Type B pancreatic cell (in vitro differentiated cells): ENCODE measurements around the gene PRDM9. TPM values are rescaled to one million over a fixed set of nuclear protein-coding genes. Genes with fewer than 3 reads are reported as not detected.
"Not testable (repeated sequence)": the region's sequence is repeated elsewhere in the genome, so short reads cannot be mapped to it uniquely, and the experiment has no call there.

Experiments
- DNase-seq: peaks from one replicate; pipeline ENCODE4 v3.0.0; 2021; ENCODE audit warnings: mixed read lengths; ENCODE audit not compliant: unreplicated experiment; ENCODE audit errors: extremely low spot score
- H3K27ac Mint-ChIP-seq: 2 replicates; pipeline ENCODE4 v1.8.0; 2021; ENCODE audit warnings: mild to moderate bottlenecking, mixed read lengths
- H3K27me3 Mint-ChIP-seq: 2 replicates; pipeline ENCODE4 v1.8.0; 2021; ENCODE audit warnings: mixed read lengths
- H3K36me3 Mint-ChIP-seq: 2 replicates; pipeline ENCODE4 v1.8.0; 2021; ENCODE audit warnings: mixed read lengths
- H3K4me1 Mint-ChIP-seq: one replicate; pipeline ENCODE4 v1.8.0; 2021; ENCODE audit warnings: mixed read lengths; ENCODE audit not compliant: unreplicated experiment
- H3K4me3 Mint-ChIP-seq: 2 replicates; pipeline ENCODE4 v1.8.0; 2021; ENCODE audit warnings: mild to moderate bottlenecking, mixed read lengths
- H3K9me3 Mint-ChIP-seq: 2 replicates; pipeline ENCODE4 v1.8.0; 2021; ENCODE audit warnings: mixed read lengths
- CTCF ChIP-seq: fragments of 200-600 bp; sonication (generic); conservative IDR thresholded peaks from 2 replicates; pipeline ENCODE4 v1.5.0; 2021; ENCODE audit warnings: antibody characterized with exemption, mild to moderate bottlenecking
- total RNA-seq: library from RNA; stranded (reverse); gene quantifications from 2 replicates; pipeline ENCODE4 v1.2.1, GENCODE V29; 2021; ENCODE audit warnings: low replicate concordance

Gene PRDM9
- total RNA-seq, 1 donor from 2014 or later = not detected

- Mint-ChIP-seq H3K4me3 (no peak overlapping the region), H3K4me1 (no peaks in the 10 kb centered on the region)
- DNase-seq = no peak
Measured at GRCh38 chr5:23473915-23474314, 33.5 kb upstream of the PRDM9 start.

GRCh38 chr5:23474315-23474714 lies 33.1 kb upstream of the PRDM9 start:
- Mint-ChIP-seq H3K4me3 (no peak overlapping the region), H3K27me3 (no peaks in the 10 kb centered on the region), H3K9me3 (no peaks in the 10 kb centered on the region), H3K36me3 (no peaks in the 10 kb centered on the region), H3K4me1 (no peaks in the 10 kb centered on the region), H3K27ac (no peak overlapping the region)
- no peak for TF ChIP-seq CTCF
- DNase-seq = no peak

More at GRCh38 chr5:23473915-23474314, 33.5 kb upstream of the PRDM9 start:
- Mint-ChIP-seq H3K27me3 (no peaks in the 10 kb centered on the region), H3K36me3 (no peaks in the 10 kb centered on the region), H3K9me3 (no peaks in the 10 kb centered on the region), H3K27ac (no peak overlapping the region)
- TF ChIP-seq CTCF = no peak

GRCh38 chr5:23476580-23476979 lies 30.8 kb upstream of the PRDM9 start:
- DNase-seq = no peak
- no peak overlapping the region for H3K4me3 Mint-ChIP-seq
- no peaks in the 10 kb centered on the region for H3K27me3 Mint-ChIP-seq
- no peaks in the 10 kb centered on the region for H3K36me3 Mint-ChIP-seq
- TF ChIP-seq CTCF = no peak
- H3K27ac Mint-ChIP-seq = no peak overlapping the region
- H3K9me3 Mint-ChIP-seq = no peaks in the 10 kb centered on the region
- H3K4me1 Mint-ChIP-seq = no peaks in the 10 kb centered on the region

GRCh38 chr5:23482642-23483041 lies 24.8 kb upstream of the PRDM9 start:
- Mint-ChIP-seq H3K27me3 (no peaks in the 10 kb centered on the region), H3K9me3 (no peaks in the 10 kb centered on the region), H3K4me1 (no peaks in the 10 kb centered on the region), H3K27ac (no peak overlapping the region), H3K36me3 (no peaks in the 10 kb centered on the region), H3K4me3 (no peak overlapping the region)
- no peak for DNase-seq
- TF ChIP-seq CTCF = no peak

GRCh38 chr5:23483090-23483489 lies 24.3 kb upstream of the PRDM9 start:
- Mint-ChIP-seq H3K27me3 (no peaks in the 10 kb centered on the region), H3K36me3 (no peaks in the 10 kb centered on the region), H3K27ac (no peak overlapping the region), H3K4me1 (no peaks in the 10 kb centered on the region), H3K9me3 (no peaks in the 10 kb centered on the region), H3K4me3 (no peak overlapping the region)
- no peak for TF ChIP-seq CTCF
- DNase-seq = no peak

GRCh38 chr5:23484096-23484495 lies 23.3 kb upstream of the PRDM9 start:
- no peak for DNase-seq
- H3K36me3 Mint-ChIP-seq = no peaks in the 10 kb centered on the region
- H3K4me3 Mint-ChIP-seq = no peak overlapping the region
- no peaks in the 10 kb centered on the region for H3K9me3 Mint-ChIP-seq
- H3K27me3 Mint-ChIP-seq = no peaks in the 10 kb centered on the region
- no peak for TF ChIP-seq CTCF
- H3K4me1 Mint-ChIP-seq = no peaks in the 10 kb centered on the region
- no peak overlapping the region for H3K27ac Mint-ChIP-seq

- not testable (repeated sequence) for H3K27me3 Mint-ChIP-seq, H3K4me3 Mint-ChIP-seq, H3K27ac Mint-ChIP-seq, H3K36me3 Mint-ChIP-seq, H3K9me3 Mint-ChIP-seq, H3K4me1 Mint-ChIP-seq, DNase-seq
Measured at GRCh38 chr5:23486227-23486626, 21.2 kb upstream of the PRDM9 start.
